Mucosa of stomach (tissue), 1 donor: Measurements from ENCODE around the gene KLHDC7B.

ENCODE experiments used
- H3K27me3 ChIP-seq: one replicate; pipeline ENCODE4 v1.7.0; 2013; ENCODE audit warnings: mild to moderate bottlenecking, low read length; ENCODE audit not compliant: control insufficient read depth, insufficient read depth
- H3K36me3 ChIP-seq: one replicate; pipeline ENCODE4 v1.7.0; 2013; ENCODE audit warnings: low read length; ENCODE audit not compliant: control insufficient read depth, insufficient read depth
- H3K4me1 ChIP-seq: one replicate; pipeline ENCODE4 v1.7.0; 2013; ENCODE audit warnings: mild to moderate bottlenecking, low read length; ENCODE audit not compliant: control insufficient read depth, insufficient read depth
- H3K4me3 ChIP-seq: one replicate; pipeline ENCODE4 v1.7.0; 2013; ENCODE audit warnings: low read length
- H3K9ac ChIP-seq: one replicate; pipeline ENCODE4 v1.7.0; 2013; ENCODE audit warnings: mild to moderate bottlenecking, low read length, moderate library complexity
- H3K9me3 ChIP-seq: one replicate; pipeline ENCODE4 v1.7.0; 2013; ENCODE audit warnings: mild to moderate bottlenecking, low read length, moderate library complexity; ENCODE audit not compliant: control insufficient read depth
- donor health status: Pancreatic carcinoma.

KLHDC7B gene

DNA sequence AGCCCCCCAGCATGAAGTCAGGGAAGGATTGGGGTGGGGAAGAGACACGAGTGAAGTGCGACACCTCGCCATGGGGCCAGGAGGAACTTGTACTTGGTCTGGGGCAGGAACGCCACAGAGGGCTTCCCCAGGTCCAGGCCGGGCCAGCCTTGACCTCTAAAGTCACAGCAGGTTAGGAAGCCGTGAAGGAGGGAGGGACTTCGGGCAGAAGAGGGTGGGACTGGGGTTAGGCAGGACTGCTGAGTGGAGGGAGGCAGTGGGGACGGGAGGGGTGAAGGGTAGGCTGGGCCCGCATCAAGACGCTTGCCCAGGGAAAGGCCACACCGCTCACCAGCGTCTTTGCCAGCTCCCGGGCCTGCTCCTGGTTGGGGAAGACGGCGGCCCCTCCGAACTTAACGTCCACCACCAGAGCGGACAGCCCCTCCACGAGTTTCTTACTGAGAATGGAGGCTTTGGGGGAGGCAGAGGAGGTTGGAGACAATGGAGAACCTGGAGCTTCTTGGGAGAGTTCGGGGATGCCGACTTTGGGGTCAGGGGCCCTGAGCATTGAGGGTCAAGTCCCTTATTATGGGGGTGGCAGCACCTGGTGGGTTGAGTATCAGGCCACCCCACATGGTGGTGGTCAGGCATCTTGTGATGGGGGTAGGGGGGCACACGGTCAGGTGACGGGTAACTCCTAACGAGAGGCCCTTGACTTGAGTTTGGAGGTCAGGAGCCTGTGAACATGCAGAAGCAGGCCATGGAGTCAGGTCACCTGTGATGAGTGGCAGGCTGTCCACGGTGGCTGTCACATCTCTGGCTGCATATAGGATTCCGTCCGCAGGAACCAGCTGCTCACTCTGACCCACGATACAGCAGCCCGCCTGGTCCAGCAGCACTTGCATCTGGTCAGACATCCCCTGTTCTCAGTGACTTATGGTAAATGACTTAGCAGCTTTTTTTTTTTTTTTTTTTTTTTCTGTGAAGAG lies 18.6 kb upstream of the KLHDC7B start:
- peak overlapping the region; percentile 70 for H3K9ac ChIP-seq
- peak overlapping the region; percentile 63 for H3K4me3 ChIP-seq
- no peaks in the 10 kb centered on the region for H3K27me3 ChIP-seq
- H3K9me3 ChIP-seq = no peaks in the 10 kb centered on the region
- peaks cover 17% of the 10 kb centered on the region for H3K36me3 ChIP-seq
- peaks cover 57% of the 10 kb centered on the region for H3K4me1 ChIP-seq

DNA sequence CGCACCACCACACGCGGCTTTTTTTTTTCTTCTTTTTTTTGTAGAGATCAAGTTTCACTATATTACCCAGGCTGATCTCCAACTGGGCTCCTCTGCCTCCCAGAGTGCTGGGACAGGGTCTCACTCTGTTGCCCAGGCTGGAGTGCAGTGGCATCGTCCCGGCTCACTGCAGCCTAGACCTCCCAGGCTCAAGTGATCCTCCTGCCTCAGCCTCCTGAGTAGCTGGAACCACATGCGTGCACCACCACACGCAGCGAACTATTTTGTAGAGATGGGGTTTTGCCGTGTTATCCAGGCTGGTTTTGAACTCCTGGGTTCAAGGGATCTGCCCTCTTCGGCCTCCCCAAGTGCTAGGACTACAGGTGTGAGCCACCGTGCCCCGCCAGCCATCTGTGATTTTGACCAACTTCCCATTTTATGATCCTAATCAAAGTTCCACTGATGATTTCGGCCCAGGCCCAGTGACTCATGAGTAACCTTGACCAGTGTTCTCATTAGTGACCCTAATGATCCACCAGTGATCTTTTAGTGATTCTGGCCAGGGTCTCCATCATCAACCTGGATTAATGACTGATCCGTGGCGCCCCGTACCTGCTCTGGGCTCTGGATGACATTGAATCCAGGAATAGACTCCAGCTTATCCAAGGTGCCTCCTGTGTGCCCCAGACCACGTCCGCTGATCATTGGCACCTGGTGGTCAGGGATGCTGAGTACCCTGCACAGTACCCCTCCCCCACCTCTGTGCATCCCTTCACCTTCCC lies 17.6 kb upstream of the KLHDC7B start:
- peaks cover 7% of the 10 kb centered on the region for H3K36me3 ChIP-seq
- peaks cover 63% of the 10 kb centered on the region for H3K4me1 ChIP-seq
- H3K9ac ChIP-seq = no peak overlapping the region
- H3K4me3 ChIP-seq = no peak overlapping the region
- no peaks in the 10 kb centered on the region for H3K9me3 ChIP-seq
- no peaks in the 10 kb centered on the region for H3K27me3 ChIP-seq

- Histone ChIP-seq H3K4me1 (peaks cover 61% of the 10 kb centered on the region), H3K27me3 (no peaks in the 10 kb centered on the region), H3K9me3 (no peaks in the 10 kb centered on the region), H3K9ac (peak overlapping the region; percentile 99), H3K36me3 (no peaks in the 10 kb centered on the region), H3K4me3 (no peak overlapping the region)
These were observed 16.9 kb upstream of the KLHDC7B start for GRCh38 chr22:50528682-50529415.

DNA sequence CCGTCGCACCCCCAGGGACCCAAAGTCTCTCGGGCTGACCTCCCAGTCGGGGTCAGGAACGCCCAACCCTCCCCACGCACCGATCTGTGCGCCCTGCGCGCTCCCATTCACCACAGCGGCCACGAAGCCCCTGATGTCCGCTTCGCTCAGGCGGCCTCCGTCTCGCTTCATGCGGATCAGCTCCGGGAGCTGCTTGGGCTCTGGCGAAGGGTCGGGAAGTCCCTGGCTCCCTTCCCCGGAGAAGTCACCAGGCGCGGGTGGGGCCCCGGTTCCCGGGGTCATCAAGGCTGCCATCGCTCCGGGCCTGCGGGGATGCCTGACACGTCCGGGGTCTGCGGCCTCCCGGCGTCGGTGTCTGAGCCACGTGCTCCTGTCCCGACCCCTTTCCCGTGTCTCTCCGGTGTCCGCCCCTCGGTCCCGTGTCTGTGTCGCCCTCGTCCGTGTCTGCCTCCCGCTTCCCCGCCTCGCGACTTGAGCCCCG lies 16.2 kb upstream of the KLHDC7B start:
- H3K27me3 ChIP-seq = no peaks in the 10 kb centered on the region
- H3K9me3 ChIP-seq = no peaks in the 10 kb centered on the region
- H3K4me3 ChIP-seq = peak overlapping the region; percentile 14
- H3K9ac ChIP-seq = peak overlapping the region; percentile 99
- H3K4me1 ChIP-seq = peaks cover 55% of the 10 kb centered on the region
- no peaks in the 10 kb centered on the region for H3K36me3 ChIP-seq

DNA sequence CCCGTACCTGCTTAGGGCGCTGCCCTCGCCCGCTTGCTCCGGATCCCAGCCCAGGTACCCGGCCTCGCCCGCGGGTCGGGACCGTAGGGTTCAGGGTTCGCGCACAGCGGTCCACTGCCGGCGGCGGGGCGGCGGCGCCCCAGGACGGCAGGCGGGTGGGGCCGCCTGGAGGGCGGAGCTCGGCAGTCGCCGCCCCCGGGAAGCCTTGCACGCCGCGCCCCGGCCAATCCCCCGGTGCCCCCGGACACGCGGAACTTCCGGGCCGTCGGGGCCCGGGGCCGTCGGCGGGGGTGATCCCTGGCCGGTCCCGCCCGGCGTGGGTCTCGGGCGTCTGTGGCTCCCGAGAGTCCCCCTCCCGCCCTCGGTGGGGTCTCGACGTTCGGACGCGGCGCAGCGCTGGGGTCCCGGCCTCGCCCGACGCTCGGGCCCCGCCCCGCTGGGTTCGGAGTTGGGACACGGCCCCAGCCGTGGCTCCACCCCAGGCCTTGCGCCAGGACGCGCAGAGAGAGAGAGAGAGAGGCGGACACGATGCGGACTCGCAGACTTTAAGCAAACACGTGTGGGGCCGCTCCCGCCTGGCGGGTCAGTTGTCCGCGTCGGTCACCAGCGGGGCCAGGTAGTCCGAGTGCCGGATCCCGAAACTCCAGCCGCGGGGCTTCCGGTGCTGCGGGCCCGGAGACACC lies 15.7 kb upstream of the KLHDC7B start, which contains the start of gene TYMP:
Gene TYMP, minus strand, starts transcription at position 116 of the 683 bp plus-strand sequence. CDS start 303 bp downstream, outside the sequence.
- Histone ChIP-seq H3K27me3 (no peaks in the 10 kb centered on the region), H3K4me3 (peak within 1 kb of the TSS; percentile 89), H3K4me1 (peaks cover 49% of the 10 kb centered on the region), H3K9ac (peak within 1 kb of the TSS; percentile 99), H3K36me3 (no peaks in the 10 kb centered on the region), H3K9me3 (no peaks in the 10 kb centered on the region)

DNA sequence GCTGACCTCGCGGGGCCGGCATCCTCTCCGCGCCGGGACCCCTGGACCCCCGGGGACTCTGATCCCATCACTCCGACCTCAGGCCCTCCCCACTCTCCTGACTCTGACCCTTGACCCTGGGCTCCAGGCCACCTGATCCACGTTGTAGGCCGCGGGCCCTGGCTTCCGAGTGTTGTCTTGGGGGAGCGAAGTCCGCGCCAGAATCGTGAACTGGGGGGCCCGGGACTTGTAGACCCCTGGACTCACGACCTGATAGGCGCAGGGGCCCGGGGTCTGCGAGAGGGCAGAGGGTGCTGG lies 15.2 kb upstream of the KLHDC7B start:
- peak overlapping the region; percentile 99 for H3K9ac ChIP-seq
- peaks cover 47% of the 10 kb centered on the region for H3K4me1 ChIP-seq
- peak overlapping the region; percentile 60 for H3K4me3 ChIP-seq
- no peaks in the 10 kb centered on the region for H3K36me3 ChIP-seq
- no peaks in the 10 kb centered on the region for H3K27me3 ChIP-seq
- H3K9me3 ChIP-seq = no peaks in the 10 kb centered on the region

- H3K9me3 ChIP-seq = no peaks in the 10 kb centered on the region
- H3K4me1 ChIP-seq = peaks cover 47% of the 10 kb centered on the region
- peak overlapping the region; percentile 89 for H3K4me3 ChIP-seq
- H3K27me3 ChIP-seq = no peaks in the 10 kb centered on the region
- peak overlapping the region; percentile 99 for H3K9ac ChIP-seq
- H3K36me3 ChIP-seq = no peaks in the 10 kb centered on the region
These were observed 14.7 kb upstream of the KLHDC7B start for GRCh38 chr22:50530877-50531545.

DNA sequence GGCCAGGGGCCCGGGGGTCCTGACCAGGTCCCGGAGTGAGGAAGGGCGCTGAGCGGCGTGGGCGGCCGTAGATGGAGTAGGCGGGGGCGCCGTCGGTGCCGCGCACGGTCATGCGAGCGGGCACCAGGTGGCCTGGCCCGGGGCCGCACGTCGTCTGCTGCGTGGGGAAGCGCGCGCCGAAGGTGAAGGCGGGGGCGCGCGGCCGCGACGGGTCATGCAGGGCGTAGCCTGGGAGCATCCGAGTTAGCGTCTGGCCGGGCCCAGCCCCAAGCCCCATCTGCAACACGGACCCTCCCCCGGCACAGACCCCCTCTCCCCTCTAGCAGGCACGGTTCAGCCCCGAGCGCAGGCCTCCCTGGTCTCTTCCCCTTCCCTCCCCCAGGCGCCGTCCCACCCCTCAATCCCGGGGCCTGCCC lies 14.1 kb upstream of the KLHDC7B start:
- H3K4me3 ChIP-seq = peak overlapping the region; percentile 89
- H3K9ac ChIP-seq = peak overlapping the region; percentile 99
- H3K27me3 ChIP-seq = no peaks in the 10 kb centered on the region
- H3K4me1 ChIP-seq = peaks cover 45% of the 10 kb centered on the region
- H3K9me3 ChIP-seq = no peaks in the 10 kb centered on the region
- no peaks in the 10 kb centered on the region for H3K36me3 ChIP-seq

GRCh38 chr22:50531962-50532674 lies 13.6 kb upstream of the KLHDC7B start:
- Histone ChIP-seq H3K9me3 (no peaks in the 10 kb centered on the region), H3K36me3 (no peaks in the 10 kb centered on the region), H3K4me1 (peaks cover 39% of the 10 kb centered on the region), H3K9ac (peak overlapping the region; percentile 99), H3K27me3 (no peaks in the 10 kb centered on the region), H3K4me3 (peak overlapping the region; percentile 19)

DNA sequence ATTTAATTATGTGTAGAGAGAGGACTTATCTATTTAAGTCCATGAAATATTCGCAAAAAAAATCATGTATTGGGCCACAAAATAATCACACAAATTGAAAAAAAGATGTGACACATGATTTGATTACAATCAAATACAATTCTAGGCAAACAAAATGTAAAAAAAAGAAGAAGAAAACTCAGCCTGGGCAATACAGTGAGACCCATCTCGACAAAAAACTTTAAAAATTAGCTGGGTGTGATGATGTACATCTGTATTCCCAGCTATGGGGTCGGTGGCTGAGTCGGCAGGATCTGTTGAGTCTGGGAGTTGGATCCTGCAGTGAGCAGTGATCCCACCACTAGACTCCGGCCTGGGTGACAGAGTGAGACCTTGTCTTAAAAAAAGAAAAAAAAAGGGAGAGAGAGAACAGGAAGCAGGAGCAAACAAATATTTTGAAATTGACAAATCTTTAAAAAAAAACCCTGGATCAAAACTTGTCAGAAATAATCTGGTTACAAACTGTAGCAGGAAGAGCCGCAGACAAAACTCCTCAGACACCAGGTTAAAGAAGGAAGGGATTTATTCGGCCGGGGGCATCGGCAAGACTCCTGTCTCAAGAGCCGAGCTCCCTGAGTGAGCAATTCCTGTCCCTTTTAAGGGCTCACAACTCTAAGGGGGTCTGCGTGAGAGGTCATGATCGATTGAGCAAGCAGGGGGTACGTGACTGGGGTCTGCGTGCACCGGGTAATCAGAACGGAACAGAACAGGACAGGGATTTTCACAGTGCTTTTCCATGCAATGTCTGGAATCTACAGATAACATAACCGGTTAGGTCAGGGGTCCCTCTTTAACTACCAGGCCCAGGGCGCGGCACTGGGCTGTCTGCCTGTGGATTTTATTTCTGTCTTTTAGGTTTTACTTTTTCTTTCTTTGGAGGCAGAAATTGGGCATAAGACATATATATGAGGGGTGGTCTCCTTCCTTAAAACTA lies 12.6 kb upstream of the KLHDC7B start:
- Histone ChIP-seq H3K4me3 (no peak overlapping the region), H3K27me3 (no peaks in the 10 kb centered on the region), H3K9ac (peak overlapping the region; percentile 99), H3K9me3 (no peaks in the 10 kb centered on the region), H3K4me1 (peaks cover 39% of the 10 kb centered on the region), H3K36me3 (no peaks in the 10 kb centered on the region)
